GM12878 (cell line): ENCODE measurements around the gene P4HA1. TPM values are rescaled to one million over a fixed set of nuclear protein-coding genes. Genes with fewer than 3 reads are reported as not detected.

ENCODE experiments used
- ATF2 ChIP-seq: IDR thresholded peaks from 2 replicates; pipeline ENCODE4 v1.6.1; 2012; ENCODE audit warnings: low read length, inconsistent platforms
- BCL3 ChIP-seq: IDR thresholded peaks from 2 replicates; pipeline ENCODE4 v1.6.1; 2011; ENCODE audit warnings: borderline replicate concordance, low read depth, mild to moderate bottlenecking, moderate library complexity, low read length; ENCODE audit not compliant: insufficient read depth, poor library complexity, severe bottlenecking
- BCLAF1 ChIP-seq: fragments of 450-650 bp; IDR thresholded peaks from 2 replicates; pipeline ENCODE4 v1.6.1; 2017; ENCODE audit warnings: antibody characterized with exemption, mild to moderate bottlenecking, moderate library complexity
- CHD2 ChIP-seq: IDR thresholded peaks from 2 replicates; pipeline ENCODE4 v1.6.1; 2011; ENCODE audit warnings: low read depth, low read length, improper control_type of control experiment, borderline replicate concordance
- DPF2 ChIP-seq: fragments of 450-650 bp; IDR thresholded peaks from 2 replicates; pipeline ENCODE4 v1.6.1; 2017; ENCODE audit warnings: mild to moderate bottlenecking
- FOXM1 ChIP-seq: IDR thresholded peaks from 2 replicates; pipeline ENCODE4 v1.6.1; 2012; ENCODE audit warnings: low read depth, mild to moderate bottlenecking, inconsistent platforms, low read length, moderate library complexity
- GABPA ChIP-seq: IDR thresholded peaks from 2 replicates; pipeline ENCODE4 v1.6.1; 2014; ENCODE audit warnings: antibody characterized with exemption, low read depth, mild to moderate bottlenecking, inconsistent platforms
- GATAD2B ChIP-seq: fragments of 450-650 bp; conservative IDR thresholded peaks from 2 replicates; pipeline ENCODE4 v1.6.1; 2017; ENCODE audit warnings: low read depth, mild to moderate bottlenecking, moderate library complexity
- IKZF1 ChIP-seq: fragments of 450-650 bp; conservative IDR thresholded peaks from 2 replicates; pipeline ENCODE4 v1.6.1; 2017; ENCODE audit warnings: antibody characterized with exemption, mild to moderate bottlenecking
- NFYB ChIP-seq: IDR thresholded peaks from 2 replicates; pipeline ENCODE4 v1.6.1; 2011; ENCODE audit warnings: low read depth, mild to moderate bottlenecking, low read length, improper control_type of control experiment, moderate library complexity; ENCODE audit not compliant: insufficient read depth
- NR2F1 ChIP-seq: fragments of 450-650 bp; conservative IDR thresholded peaks from 2 replicates; pipeline ENCODE4 v1.6.1; 2017; ENCODE audit warnings: mild to moderate bottlenecking
- PBX3 ChIP-seq: IDR thresholded peaks from 2 replicates; pipeline ENCODE4 v1.6.1; 2011; ENCODE audit warnings: mild to moderate bottlenecking, low read depth, low read length, moderate library complexity; ENCODE audit not compliant: insufficient replicate concordance
- PKNOX1 ChIP-seq: fragments of 450-650 bp; IDR thresholded peaks from 2 replicates; pipeline ENCODE4 v1.6.1; 2016; ENCODE audit warnings: mild to moderate bottlenecking
- RAD21 ChIP-seq: IDR thresholded peaks from 2 replicates; pipeline ENCODE4 v1.6.1; 2011; ENCODE audit warnings: mild to moderate bottlenecking, low read depth, low read length, moderate library complexity; ENCODE audit not compliant: insufficient read depth
- RAD51 ChIP-seq: fragments of 450-650 bp; IDR thresholded peaks from 2 replicates; pipeline ENCODE4 v1.6.1; 2016; ENCODE audit warnings: moderate library complexity, mild to moderate bottlenecking, inconsistent platforms
- RELB ChIP-seq: fragments of 450-650 bp; IDR thresholded peaks from 2 replicates; pipeline ENCODE4 v1.6.1; 2017; ENCODE audit warnings: low read depth, mild to moderate bottlenecking, moderate library complexity
- YY1 ChIP-seq: IDR thresholded peaks from 2 replicates; pipeline ENCODE4 v1.6.1; 2011; ENCODE audit warnings: low read depth, mild to moderate bottlenecking, low read length
- ZBED1 ChIP-seq: IDR thresholded peaks from 2 replicates; pipeline ENCODE4 v1.6.1; 2016; ENCODE audit warnings: borderline replicate concordance
- ZNF207 ChIP-seq: fragments of 450-650 bp; IDR thresholded peaks from 2 replicates; pipeline ENCODE4 v1.6.1; 2014; ENCODE audit warnings: antibody characterized with exemption, mild to moderate bottlenecking, borderline replicate concordance
- polyA plus RNA-seq, 11 experiments: library from polyadenylated mRNA; depleted of rRNA in 4 of 11; unstranded in 6 of 11; stranded (reverse) in 5 of 11; fragments of >200 nt; fragmentation: Nextera tagmentation in 4 of 11; fragmentation: Illumina TruSeq in 1 of 11; extraction: Ambion mirVana in 4 of 11; extraction: Trizol in 1 of 11; gene quantifications; 1 replicate in 1 of 11; 2 replicates in 10 of 11; pipeline versions ENCODE4 v1.2.1 to v1.2.3, GENCODE V29; 2011 to 2016; ENCODE audit warnings: inconsistent platforms in 2 of 11, missing spikeins in 2 of 11, low read depth in 1 of 11
- total RNA-seq, 4 experiments: library from RNA; depleted of rRNA in 3 of 4; stranded (reverse); fragments of >200 nt in 3 of 4; fragmentation: Illumina TruSeq in 1 of 4; extraction: Trizol in 1 of 4; gene quantifications; 2 replicates each; pipeline versions ENCODE4 v1.2.1 to v1.2.3, GENCODE V29; 2013 to 2021

Gene P4HA1
- total and polyA plus RNA-seq, 10 of the 15 experiments (the other 5 are each of a cell fraction or from before 2014, with no cell fraction given), result 15.0 to 160 (median 24.1) TPM

- TF ChIP-seq RELB (peak; percentile 66; the same call in 1 of the 2 replicates), GATAD2B (0 out of 2 replicates have a peak, but pooled peaks have one; percentile 46), GABPA (0 out of 2 replicates have a peak, but pooled peaks have one; percentile 14), FOXM1 (peak; percentile 64), BCL3 (no peak), ZNF207 (no peak), NR2F1 (peak; percentile 93), DPF2 (peak; percentile 32; the same call in 1 of the 2 replicates), RAD21 (no peak), YY1 (no peak), ATF2 (peak; percentile 76), ZBED1 (0 out of 2 replicates have a peak, but pooled peaks have one; percentile 66), CHD2 (0 out of 2 replicates have a peak, but pooled peaks have one; percentile 41), IKZF1 (peak; percentile 62), PBX3 (peak; percentile 85), PKNOX1 (peak; percentile 97), BCLAF1 (no peak), NFYB (no peak), RAD51 (0 out of 2 replicates have a peak, but pooled peaks have one; percentile 11)
Observed at GRCh38 chr10:73117976-73118743, 21.5 kb upstream of the P4HA1 start (continued).
